Measurements from ENCODE around the gene COL4A5.

Gene COL4A5

GRCh38 chrX:108664701-108665100 lies 225.1 kb downstream of the COL4A5 start:
- DNase-seq: no peak

DNA sequence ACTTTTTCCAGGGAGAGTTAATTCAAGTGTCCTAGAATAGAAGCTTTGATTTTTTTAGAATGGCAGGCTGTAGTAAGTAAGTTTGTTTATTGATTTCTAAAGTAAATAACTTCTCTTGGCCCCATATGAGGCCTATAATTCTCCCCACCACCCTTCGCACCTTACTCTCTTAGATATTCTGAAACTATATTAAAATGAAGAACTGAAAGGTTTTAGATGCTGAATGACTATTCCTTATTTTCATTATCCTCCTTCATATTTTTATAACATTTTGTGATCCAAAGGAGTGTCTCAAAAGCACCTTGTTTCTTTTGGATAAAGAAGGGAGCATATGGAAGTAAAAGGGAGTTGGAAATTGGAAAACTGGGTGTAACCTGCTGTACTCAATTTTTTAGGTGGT lies 226.5 kb downstream of the COL4A5 start:
- DNase-seq: no peak

DNA sequence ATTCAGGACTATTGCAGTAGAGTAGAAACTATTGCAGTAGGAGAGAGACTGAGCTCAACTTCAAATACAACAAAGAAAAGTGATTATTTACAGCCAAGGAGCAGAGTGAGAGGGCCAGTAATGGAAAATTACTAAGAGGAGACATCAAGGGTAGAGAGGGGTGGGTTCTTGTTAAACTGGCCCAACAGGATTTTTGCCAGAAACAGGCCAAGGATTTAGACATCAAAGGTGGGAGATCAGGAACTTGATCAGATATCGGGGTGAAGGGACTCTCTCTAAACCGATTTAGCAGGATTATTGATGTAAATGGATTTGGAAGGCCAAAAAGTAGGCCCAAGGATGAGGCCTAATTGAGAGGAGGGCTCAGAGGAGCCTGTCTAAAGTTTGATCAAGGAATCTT lies 231.9 kb downstream of the COL4A5 start:
- DNase-seq: no peak

- DNase-seq: no peak
These were observed 257.1 kb downstream of the COL4A5 start for GRCh38 chrX:108696690-108697089.

DNA sequence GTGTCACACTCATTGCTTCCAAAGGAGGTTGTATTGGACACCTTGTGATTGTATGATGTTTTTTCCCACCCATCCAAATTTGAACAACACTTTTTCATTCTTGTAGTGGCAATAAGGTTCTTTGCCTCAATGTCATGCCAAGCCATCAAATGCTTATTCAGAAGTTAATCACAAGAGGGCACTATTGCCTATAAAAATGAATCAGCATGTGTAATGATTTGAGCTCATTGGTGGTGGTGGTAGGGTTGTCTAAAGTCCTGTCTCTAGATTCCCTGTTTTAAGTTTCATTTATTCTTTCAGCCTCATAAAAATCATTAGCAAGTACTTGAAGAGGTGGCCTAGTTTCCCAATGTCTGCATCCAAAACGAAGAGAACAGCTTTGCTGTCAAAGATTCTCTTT lies 259.7 kb downstream of the COL4A5 start:
- no peak for DNase-seq

DNA sequence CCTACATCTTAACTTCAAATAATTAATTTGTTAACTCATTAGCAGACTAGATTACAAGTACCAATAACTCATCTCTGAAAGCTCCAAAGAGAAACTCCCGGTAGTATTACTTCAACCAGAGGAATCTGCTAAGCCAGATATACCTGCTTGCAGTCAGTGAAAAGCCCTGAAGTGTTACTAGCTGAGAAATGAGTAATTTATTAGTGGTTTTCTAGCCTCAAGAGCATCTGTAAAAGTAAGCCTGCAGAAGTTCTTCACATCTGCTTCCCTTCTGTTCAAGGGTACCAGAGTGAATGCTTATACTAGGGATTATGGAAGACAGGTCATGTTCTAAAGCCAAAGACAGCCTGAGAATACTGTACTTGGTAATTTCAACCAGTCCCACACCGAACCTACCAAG lies 262.0 kb downstream of the COL4A5 start:
- DNase-seq: no peak

GRCh38 chrX:108702530-108702929 lies 262.9 kb downstream of the COL4A5 start:
- no peak for DNase-seq

- no peak for DNase-seq
These were observed 265.2 kb downstream of the COL4A5 start for GRCh38 chrX:108704839-108705238.

- no peak for DNase-seq
These were observed 273.2 kb downstream of the COL4A5 start for GRCh38 chrX:108712886-108713285.

GRCh38 chrX:108722561-108722960 lies 282.9 kb downstream of the COL4A5 start:
- no peak for DNase-seq

DNA sequence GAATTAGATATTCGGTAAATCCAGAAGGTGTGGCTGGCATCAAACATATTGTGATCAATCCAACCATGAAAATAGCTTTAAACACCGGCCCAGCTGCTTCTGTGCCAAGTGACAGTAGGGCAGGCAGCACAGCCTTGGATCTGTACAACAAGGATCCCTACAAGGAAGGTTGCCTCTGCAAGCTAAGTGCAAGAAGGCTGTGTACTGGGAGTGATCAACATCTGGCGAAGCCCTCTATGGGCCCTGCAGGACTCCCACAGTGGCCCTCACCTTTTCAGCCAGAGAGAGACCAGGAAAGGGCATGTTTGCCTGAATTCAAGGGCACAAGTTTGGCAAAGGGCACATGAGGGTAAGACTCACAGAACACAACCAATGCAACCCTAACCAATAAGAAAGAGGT lies 287.1 kb downstream of the COL4A5 start:
- no peak for DNase-seq

DNA sequence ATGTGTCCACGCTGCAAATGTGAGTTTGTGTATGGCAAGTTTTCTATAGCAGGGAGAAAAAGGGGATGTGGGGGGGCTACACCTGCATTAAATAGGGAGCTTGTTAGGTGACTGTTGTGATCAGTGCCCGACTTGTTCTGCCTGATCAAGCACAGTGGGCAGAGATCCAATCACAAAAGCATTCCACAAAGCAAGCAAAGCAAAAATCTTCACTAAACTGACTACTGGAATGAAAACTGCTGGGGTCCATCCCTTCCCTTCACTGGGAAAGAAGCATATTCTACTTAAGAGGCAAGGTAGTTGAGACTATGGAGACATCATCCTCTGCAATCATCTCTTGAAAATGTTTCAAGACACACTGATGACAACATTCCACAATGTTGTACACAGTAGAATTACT lies 291.5 kb downstream of the COL4A5 start:
- no peak for DNase-seq

- no peak for DNase-seq
These were observed 293.1 kb downstream of the COL4A5 start for GRCh38 chrX:108732630-108733321.

GRCh38 chrX:108734426-108734825 lies 294.8 kb downstream of the COL4A5 start:
- DNase-seq: no peak

DNA sequence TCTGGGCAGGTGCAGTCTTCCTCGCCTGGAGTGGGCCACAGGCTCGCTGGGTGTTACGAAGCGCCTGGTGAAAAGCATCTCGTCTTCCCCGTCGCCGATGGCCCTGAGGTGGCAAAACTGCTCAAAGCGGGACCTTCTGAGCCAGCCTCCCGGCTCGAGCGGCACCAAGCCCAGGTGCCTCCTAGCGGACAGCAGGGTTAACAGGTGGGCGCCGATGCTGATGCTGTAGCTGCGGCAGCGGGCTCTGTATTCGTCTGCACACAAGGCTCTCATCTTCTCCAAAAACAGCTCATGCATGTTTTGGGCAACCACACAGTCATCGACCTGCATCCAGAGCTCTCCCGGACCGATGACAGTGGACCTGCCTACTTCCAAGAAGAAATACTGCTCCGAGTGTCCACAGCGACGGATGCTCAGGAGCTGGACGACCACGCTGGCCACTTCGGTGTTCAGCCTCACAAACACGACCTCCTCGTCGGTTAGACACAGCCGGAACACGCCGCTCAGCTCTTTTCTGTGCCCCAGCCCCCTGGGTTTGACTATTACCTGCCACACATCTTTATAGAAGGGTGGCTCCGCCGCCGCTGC lies 295.5 kb downstream of the COL4A5 start:
- DNase-seq: no peak

GRCh38 chrX:108735679-108736508 lies 296.3 kb downstream of the COL4A5 start:
- no peak for DNase-seq

GRCh38 chrX:108736509-108737479 lies 297.2 kb downstream of the COL4A5 start, which contains the start of gene IRS4:
Gene IRS4 (minus strand): TSS chrX:108736563.
- no peak for DNase-seq

DNA sequence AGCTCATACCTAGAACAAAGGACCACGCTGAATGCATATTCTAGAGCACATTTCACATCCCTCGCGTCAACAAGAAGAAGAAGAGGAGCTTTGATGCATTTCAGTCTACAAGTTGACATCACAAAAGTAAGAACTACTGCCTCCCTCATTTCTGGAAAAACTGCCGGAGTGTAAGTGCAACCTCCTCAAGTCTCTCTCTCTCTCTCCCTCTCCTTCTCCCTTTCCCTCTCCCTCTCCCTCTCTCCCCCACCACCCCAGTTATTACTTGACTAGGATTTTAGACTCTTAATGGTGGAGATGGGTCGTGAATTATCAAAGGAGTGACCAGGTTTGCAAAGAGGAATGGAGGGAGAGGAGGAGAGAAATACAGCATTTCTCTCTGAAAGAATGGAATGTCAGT lies 298.1 kb downstream of the COL4A5 start:
- DNase-seq: no peak

- no peak for DNase-seq
These were observed 300.7 kb downstream of the COL4A5 start for GRCh38 chrX:108740299-108740774.

Measured in CD4-positive, alpha-beta T cell treated with Interleukin-4 for 1 hour (primary cell).